ENCODE results near the gene RSRC1. TPM values are rescaled to one million over a fixed set of nuclear protein-coding genes. Genes with fewer than 3 reads are reported as not detected.

Gene RSRC1
- total RNA-seq, 1 donor from 2014 or later = 47.2 TPM

DNA sequence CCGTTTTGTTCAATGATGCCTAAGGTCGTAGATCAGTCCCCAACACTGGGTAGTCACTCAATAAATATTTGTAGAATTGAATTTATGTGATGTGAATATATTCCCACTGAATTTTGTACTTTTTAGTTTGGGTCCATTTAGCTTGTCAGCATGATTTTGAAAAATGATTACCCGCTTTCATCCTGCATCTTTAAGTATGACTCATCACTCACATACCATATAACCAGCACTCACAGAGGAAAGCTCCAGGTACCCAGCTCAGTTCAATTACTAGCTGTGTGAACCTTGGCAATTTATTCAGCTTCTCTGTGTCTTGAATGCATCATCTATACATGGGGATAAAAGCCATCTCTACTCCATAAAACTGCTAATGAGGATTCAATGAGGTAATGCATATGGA lies 458.9 kb downstream of the RSRC1 start:
- intact Hi-C loops (cut with micrococcal nuclease) = no loop called here

DNA sequence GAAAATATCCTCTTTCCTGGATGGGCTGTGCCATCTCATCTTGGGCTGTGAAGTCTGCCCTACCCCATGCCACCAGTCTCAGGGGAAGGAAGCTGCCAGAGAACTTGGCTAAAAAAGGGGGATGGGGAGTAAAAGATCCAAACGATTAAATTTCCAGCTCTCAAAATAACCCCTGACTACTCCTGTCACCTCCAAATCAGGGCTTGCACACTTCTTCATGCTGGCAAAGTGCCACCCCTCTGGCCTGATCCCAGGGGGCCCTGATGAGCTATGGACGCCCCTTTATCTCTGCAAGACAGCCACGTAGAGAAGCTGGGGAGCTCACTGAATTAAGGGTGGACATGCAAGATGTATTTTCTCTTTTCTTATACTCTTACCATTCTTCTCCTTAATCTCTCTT lies 459.9 kb downstream of the RSRC1 start:
- intact Hi-C loops (cut with micrococcal nuclease) = loop anchor here (2.0 to 5.0 kb wide), 3 partner anchors 31 to 231 kb away; partner anchors contain the start of gene GFM1

DNA sequence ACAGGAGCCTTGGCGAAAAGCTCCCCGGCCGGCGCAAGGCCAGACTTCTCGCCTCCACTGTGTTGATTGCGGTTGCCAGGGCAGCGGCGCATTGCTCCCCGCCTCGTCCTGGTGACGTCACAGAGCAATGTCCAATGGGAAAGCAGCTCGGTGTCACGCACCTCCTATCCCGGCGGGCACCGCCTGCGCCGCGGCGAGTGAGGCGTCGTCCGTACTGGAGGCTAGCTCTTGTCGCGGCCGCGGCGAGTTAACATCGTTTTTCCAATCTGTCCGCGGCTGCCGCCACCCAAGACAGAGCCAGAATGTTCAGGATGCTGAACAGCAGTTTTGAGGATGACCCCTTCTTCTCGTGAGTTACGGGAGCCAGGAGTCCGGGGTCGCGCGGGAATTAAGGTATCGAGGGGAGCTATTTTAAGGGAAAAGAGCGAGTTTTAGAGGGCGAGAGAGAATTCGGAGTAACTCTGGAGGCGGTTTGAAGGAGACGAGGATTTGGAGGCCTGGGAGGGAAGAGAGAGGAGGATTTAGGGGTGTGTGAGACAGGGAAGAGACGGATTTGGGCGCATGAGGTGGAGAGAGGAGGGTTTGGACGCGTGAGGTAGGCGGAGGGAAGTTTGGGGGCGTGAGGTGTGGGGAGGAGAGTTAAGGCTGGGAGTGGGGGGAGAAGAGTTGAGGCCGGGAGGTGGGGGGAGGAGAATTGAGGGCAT lies 461.3 kb downstream of the RSRC1 start, which contains the start of gene MLF1:
TSS of gene MLF1 (plus strand) at position 196 of the 704 bp plus-strand sequence. CDS start at position 303, 107 bp downstream.
- intact Hi-C loops (cut with micrococcal nuclease) = loop anchor here (2.0 to 5.0 kb wide), 3 partner anchors 32 to 230 kb away; partner anchors contain the start of gene GFM1

DNA sequence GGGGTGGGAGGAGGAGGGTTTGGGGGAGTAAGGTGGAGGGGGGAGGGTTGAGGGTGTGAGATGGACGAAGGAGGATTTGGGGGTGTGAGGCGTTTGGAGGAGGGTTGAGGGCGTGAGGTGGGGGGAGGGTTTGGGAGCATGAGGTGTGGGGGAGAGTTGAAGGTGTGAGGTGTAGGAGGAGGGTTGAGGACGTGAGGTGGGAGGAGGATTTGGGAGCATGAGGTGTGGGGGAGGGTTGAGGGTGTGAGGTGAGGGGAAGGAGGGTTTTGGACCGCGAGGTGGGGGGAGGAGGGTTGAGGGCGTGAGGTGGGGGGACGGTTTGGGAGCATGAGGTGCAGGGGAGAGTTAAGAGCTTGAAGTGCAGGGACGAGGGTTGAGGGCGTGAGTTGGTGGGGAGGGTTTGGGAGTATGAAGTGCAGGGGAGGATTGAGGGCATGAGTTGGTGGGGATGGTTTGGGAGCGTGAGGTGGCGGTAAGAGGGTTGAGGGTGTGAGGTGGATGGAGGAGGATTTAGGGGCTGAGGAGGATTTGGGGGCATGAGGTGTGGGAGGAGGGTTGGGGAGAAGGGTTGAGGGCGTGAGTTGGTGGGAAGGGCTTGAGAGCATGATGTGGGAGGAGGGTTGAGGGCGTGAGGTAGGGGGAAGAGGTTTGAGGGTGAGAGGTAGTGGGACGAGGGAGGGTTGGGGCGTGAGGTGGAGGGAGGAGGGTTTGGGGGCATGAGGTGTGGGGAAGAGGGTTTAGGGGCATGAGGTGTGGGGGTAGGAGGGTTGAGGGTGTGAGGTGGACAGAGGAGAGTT lies 462.3 kb downstream of the RSRC1 start:
- intact Hi-C loops (cut with micrococcal nuclease) = loop anchor here (2.0 to 5.0 kb wide), 3 partner anchors 33 to 229 kb away; partner anchors contain the start of gene GFM1

DNA sequence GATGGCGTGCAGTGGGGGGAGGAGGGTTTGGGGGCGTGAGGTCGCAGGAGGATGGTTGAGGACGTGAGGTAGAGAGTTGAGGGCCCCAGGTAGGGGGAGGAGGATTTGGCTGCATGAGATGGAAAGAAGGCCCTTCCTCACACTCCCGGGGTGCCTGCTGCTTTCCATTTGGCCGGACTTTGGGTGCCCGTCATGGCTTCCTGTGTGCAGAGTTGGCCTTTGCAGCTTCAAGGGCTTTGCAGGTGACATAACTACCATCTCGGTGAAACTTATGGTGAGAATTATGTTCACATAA lies 462.8 kb downstream of the RSRC1 start:
- intact Hi-C loops (cut with micrococcal nuclease) = loop anchor here (5.0 kb wide), 1 partner anchor 70 kb away; the partner anchor contains the start of gene GFM1

DNA sequence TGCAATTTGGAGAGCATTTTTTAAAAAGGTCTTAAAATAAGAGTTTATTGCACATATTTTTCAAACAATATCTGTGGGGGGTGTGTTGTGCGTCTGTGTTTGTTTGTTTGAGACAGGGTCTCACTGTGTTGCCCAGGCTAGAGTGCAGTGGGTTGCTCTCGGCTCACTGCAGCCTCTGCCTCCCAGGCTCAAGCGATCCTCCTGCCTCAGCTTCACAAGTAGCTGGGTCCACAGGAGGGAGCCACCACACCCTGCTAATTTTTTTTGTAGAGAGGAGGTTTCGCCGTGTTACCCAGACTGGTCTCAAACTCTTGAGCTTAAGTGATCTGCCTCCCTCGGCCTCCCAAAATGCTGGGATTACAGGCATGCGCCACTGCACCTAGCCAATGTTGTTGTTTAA lies 463.8 kb downstream of the RSRC1 start:
- intact Hi-C loops (cut with micrococcal nuclease) = loop anchor here (5.0 kb wide), 1 partner anchor 69 kb away; the partner anchor contains the start of gene GFM1

DNA sequence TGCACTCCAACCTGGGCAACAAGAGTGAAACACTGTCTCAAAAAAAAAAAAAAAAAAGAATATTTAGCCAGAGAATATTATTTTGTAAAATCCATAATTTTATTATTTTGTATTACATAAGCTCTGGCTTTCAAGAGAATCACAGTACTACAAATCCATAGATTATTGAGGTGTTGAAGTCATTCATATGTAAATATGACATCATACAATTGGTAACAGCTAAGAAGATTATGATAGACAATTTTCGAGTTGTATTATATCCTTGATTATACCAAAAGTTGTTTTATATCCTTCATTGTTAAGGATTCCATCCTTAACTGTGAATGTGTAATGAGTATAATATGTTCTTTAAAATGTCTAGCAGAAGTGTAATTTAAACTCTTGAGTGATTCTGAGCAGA lies 464.8 kb downstream of the RSRC1 start:
- intact Hi-C loops (cut with micrococcal nuclease) = loop anchor here (5.0 kb wide), 1 partner anchor 68 kb away; the partner anchor contains the start of gene GFM1

DNA sequence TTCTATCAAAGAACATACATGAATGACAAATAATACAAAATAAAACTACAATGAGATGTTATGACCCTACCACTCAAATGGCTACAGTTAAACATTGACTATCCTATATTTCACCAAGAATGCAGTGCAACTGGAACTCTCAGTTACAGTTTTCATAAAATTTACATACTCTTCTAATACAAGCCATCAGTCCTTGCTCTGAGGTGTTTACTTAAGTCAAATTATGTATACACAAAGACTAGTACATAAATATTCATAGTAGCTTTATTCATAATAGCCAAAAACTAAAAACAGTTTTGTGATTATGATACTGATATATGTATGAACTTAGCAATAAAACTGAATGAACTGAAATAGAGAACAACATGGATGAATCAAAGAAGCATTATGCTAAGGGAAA lies 480.3 kb downstream of the RSRC1 start:
- intact Hi-C loops (cut with micrococcal nuclease) = no loop called here

Other genes starting within 250 kb of the RSRC1 start
- gene SHOX2, start 3.7 kb upstream of the RSRC1 start, total RNA-seq = not detected in 2 replicates